ENCODE measurements around the gene IL11RA. TPM values are rescaled to one million over a fixed set of nuclear protein-coding genes. Genes with fewer than 3 reads are reported as not detected.

Gene IL11RA
- total and polyA plus RNA-seq, 4 experiments from 2014 or later = 13.6 to 209 (median 111) TPM

DNA sequence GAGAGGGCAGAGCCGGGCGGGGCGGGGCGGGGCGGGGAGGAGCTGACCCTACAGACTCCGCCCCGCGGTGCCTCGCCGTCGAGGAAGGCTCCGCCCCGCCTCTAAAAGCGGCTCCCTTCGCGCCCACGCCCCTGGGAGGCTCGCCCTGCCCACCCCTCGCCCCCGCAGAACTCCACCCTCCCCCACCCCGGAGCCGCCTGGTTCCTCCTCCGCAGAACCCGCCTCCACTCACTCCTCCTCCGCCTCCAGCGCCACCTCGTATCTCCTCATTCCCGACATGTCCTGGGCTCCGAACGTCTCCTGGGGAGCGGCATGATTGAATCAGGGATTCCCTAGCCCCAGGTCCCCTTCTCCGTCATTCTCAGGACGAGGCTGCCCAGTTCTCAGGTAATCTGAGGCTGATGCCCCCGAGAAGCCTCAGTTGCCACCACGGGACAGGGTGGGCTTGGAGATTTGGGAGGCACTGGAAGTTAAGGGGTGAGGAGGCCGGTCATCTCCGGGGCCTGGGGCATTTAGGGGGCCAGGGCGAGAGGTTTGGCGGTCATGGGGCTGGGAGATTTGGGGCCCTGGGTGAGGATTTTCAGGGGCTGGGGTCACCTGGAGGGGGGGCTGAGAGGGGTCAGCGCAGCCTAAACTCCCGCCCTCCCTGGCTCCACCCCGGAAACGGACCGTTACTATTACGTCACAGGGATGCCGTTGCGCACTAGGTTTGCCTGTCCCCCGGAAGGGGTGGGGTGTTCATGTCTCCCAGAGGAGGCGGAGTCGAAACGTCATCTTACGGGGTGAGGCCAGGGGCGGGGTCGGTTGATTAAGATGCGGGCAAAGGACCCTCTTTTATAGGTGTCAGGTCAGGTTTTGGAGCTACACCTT lies 13.6 kb downstream of the IL11RA start:
- H3K4me1 Mint-ChIP-seq = peaks cover 41 to 65% (median 53%) of the 10 kb centered on the region in 4 donors
- ChIA-PET POLR2A (ENCODE audit: partially characterized antibody) (interaction anchor here (0.8 to 18.7 kb wide), 13 partner anchors 9 to 951 kb away, joined by 3 to 484 read pairs (median 4); partner anchors contain the start of genes DCTN3, DNAI1, GALT and IL11RA), CTCF (ENCODE audit: partially characterized antibody) (interaction anchor here (0.8 to 8.6 kb wide), 9 partner anchors 9 to 431 kb away, joined by 3 to 168 read pairs (median 4); partner anchors contain the start of genes DCTN3, GALT, PIGO and SIGMAR1)
- H3K27me3 Mint-ChIP-seq = no peaks in the 10 kb centered on the region
- Histone ChIP-seq H3K4me3 (ENCODE audit: low read length in 2 of 2) (peak overlapping the region; percentile 75 to 95), H3K27ac (ENCODE audit: low read depth, low read length) (peak overlapping the region; percentile 98), H3K4me1 (ENCODE audit: insufficient read depth, low read length) (peaks cover 59% of the 10 kb centered on the region), H3K36me3 (ENCODE audit: insufficient read depth, low read length) (peaks cover 9% of the 10 kb centered on the region), H3K27me3 (ENCODE audit: insufficient read depth, low read length) (no peaks in the 10 kb centered on the region), H3K9me3 (ENCODE audit: control insufficient read depth in 1 of 2, low read length in 2 of 2) (no peaks in the 10 kb centered on the region)
- peak overlapping the region; percentile 95 to 99 (median 99) for H3K27ac Mint-ChIP-seq
- DNase-seq = peak; percentile 87 to 94 (median 89)
- peak overlapping the region; percentile 85 to 97 (median 93) for H3K4me3 Mint-ChIP-seq
- H3K9me3 Mint-ChIP-seq = peaks cover 2 to 24% (median 14%) of the 10 kb centered on the region in 8 donors
- intact Hi-C loops (cut with micrococcal nuclease) = loop anchor here (1.0 to 10.0 kb wide), 8 partner anchors 28 to 1149 kb away; partner anchors contain the start of genes CREB3, DNAI1, DNAJB5 and FAM219A
- peaks cover 34 to 37% of the 10 kb centered on the region in 2 donors for H3K36me3 Mint-ChIP-seq

DNA sequence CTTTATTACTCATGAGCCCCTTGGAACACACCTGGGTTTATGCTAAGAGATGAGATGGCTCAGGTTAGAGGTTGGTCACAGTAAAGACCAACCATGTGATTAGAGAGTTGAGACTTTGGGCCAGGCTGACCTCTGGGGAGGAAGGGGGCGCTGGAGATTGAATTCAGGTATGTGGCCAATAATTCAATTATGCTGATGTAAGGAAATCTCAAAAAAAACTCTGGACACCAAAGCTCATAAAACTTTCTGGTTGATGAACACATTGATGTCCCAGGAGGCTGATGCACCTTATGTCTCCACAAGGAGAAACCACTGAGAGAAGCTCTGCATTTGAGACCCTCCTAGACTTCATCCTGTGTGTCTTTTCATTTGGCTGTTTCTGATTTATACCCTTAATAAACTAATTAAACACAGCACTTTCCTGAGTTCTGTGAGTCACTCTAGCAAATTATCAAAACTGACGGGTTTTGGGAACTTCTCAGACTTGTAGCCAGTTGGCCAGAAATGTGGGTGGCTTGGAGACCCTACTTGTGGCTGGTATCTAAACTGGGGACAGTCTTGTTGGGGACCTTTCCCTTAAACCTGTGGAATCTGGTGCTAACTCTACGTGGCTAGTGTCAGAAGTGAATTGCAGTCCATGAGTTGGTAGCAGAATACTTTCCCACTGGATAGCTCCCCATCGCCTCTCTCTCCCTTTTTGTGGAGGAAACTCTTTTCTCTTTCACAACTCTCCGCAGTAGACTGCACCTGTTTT lies 18.0 kb downstream of the IL11RA start:
- Histone ChIP-seq H3K9me3 (ENCODE audit: control insufficient read depth in 1 of 2, low read length in 2 of 2) (no peaks in the 10 kb centered on the region), H3K4me3 (ENCODE audit: low read length in 2 of 2) (no peak overlapping the region), H3K27me3 (ENCODE audit: insufficient read depth, low read length) (no peaks in the 10 kb centered on the region), H3K4me1 (ENCODE audit: insufficient read depth, low read length) (peaks cover 15% of the 10 kb centered on the region), H3K36me3 (ENCODE audit: insufficient read depth, low read length) (no peaks in the 10 kb centered on the region), H3K27ac (ENCODE audit: low read depth, low read length) (no peak overlapping the region)
- intact Hi-C loops (cut with micrococcal nuclease) = loop anchor here (10.0 kb wide), 3 partner anchors 405 to 1145 kb away; partner anchors contain the start of genes CREB3, FANCG, HINT2 and SPAG8
- Mint-ChIP-seq H3K36me3 (peaks cover 21 to 34% of the 10 kb centered on the region in 2 donors), H3K27ac (peak overlapping the region in 2 of 7 donors; percentile 43 to 72), H3K4me3 (no peak overlapping the region), H3K9me3 (peaks cover 2 to 25% (median 14%) of the 10 kb centered on the region in 8 donors), H3K27me3 (no peaks in the 10 kb centered on the region), H3K4me1 (peaks cover 10 to 23% (median 16%) of the 10 kb centered on the region in 4 donors)
- ChIA-PET CTCF (ENCODE audit: partially characterized antibody) (interaction anchor here (1.6 to 2.4 kb wide), 2 partner anchors 32 to 36 kb away, joined by 7 to 8 read pairs; no protein-coding TSS in a partner anchor), POLR2A (ENCODE audit: partially characterized antibody) (interaction anchor here (0.6 to 1.4 kb wide), 4 partner anchors 32 to 445 kb away, joined by 3 read pairs; partner anchors contain the start of genes DCTN3 and SIGMAR1)
- no peak for DNase-seq

DNA sequence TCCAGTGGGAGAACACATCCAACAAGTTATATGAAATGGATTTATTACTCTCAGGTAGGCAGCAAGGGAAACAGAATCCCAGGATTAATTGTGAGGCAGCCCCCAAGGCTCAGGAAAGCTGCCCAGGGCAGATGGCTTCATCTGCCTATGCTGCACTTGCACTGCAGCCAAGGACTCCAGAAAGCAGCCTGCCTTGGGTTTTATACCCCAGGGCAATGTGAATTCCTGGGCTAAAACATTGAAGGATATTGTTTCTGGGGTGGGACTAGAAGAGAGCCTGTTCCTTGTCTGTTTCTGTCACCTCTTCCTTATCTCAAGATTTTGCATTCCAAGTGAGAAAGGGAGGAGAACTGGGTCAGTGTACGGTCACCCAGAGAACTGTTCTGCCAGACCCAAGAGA lies 19.3 kb downstream of the IL11RA start:
- no peak overlapping the region for H3K27ac Mint-ChIP-seq
- Histone ChIP-seq H3K27ac (ENCODE audit: low read depth, low read length) (no peak overlapping the region), H3K36me3 (ENCODE audit: insufficient read depth, low read length) (no peaks in the 10 kb centered on the region), H3K4me1 (ENCODE audit: insufficient read depth, low read length) (peaks cover 7% of the 10 kb centered on the region), H3K9me3 (ENCODE audit: control insufficient read depth in 1 of 2, low read length in 2 of 2) (no peaks in the 10 kb centered on the region), H3K27me3 (ENCODE audit: insufficient read depth, low read length) (no peaks in the 10 kb centered on the region), H3K4me3 (ENCODE audit: low read length in 2 of 2) (no peak overlapping the region)
- peaks cover 8 to 13% (median 10%) of the 10 kb centered on the region in 4 donors for H3K4me1 Mint-ChIP-seq
- H3K36me3 Mint-ChIP-seq = peaks cover 17 to 34% of the 10 kb centered on the region in 2 donors
- no peak overlapping the region for H3K4me3 Mint-ChIP-seq
- no peak for DNase-seq
- intact Hi-C loops (cut with micrococcal nuclease) = no loop called here
- POLR2A ChIA-PET (ENCODE audit: partially characterized antibody) = interaction anchor here (1.4 kb wide), 1 partner anchor 51 kb away, joined by 3 read pairs; the partner anchor contains the start of gene DCTN3
- CTCF ChIA-PET (ENCODE audit: partially characterized antibody) = interaction anchor here (1.6 to 2.4 kb wide), 2 partner anchors 31 to 37 kb away, joined by 7 to 8 read pairs; no protein-coding TSS in a partner anchor
- H3K9me3 Mint-ChIP-seq = peaks cover 2 to 25% (median 14%) of the 10 kb centered on the region in 8 donors
- H3K27me3 Mint-ChIP-seq = no peaks in the 10 kb centered on the region

DNA sequence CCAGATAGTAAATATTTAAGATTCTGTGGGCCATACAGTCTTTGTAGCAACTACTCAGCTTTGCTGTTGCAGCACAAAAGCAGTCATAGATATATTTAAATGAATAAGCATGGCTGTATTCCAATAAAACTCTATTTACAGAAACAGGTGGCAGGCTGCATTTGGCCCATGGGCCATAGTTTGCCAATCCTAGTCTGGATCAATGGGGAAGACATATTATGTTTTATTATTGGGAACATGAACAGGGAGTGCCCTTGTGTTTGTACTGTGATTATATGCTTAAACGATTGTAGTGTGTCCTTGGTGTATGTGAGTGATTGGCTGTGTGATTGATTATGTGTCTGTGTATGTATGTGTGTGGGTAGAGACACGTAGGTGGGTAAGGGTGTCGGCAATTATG lies 22.5 kb downstream of the IL11RA start:
- H3K9me3 ChIP-seq (ENCODE audit: control insufficient read depth in 1 of 2, low read length in 2 of 2) = no peaks in the 10 kb centered on the region
- no peak overlapping the region for H3K4me3 Mint-ChIP-seq
- H3K4me1 ChIP-seq (ENCODE audit: insufficient read depth, low read length) = no peaks in the 10 kb centered on the region
- CTCF ChIA-PET (ENCODE audit: partially characterized antibody) = interaction anchor here (1.1 to 4.0 kb wide), 4 partner anchors 11 to 28 kb away, joined by 4 to 16 read pairs (median 6); no protein-coding TSS in a partner anchor
- no peaks in the 10 kb centered on the region for H3K36me3 ChIP-seq (ENCODE audit: insufficient read depth, low read length)
- intact Hi-C loops (cut with micrococcal nuclease) = no loop called here
- no peaks in the 10 kb centered on the region for H3K27me3 Mint-ChIP-seq
- no peak for DNase-seq
- H3K9me3 Mint-ChIP-seq = peaks cover 0 to 12% (median 9%) of the 10 kb centered on the region in 8 donors
- H3K4me3 ChIP-seq (ENCODE audit: low read length in 2 of 2) = no peak overlapping the region
- H3K4me1 Mint-ChIP-seq = peaks cover 0 to 4% (median under 1%) of the 10 kb centered on the region in 4 donors
- H3K27ac Mint-ChIP-seq = peak overlapping the region in 2 of 7 donors; percentile 32 to 36
- POLR2A ChIA-PET (ENCODE audit: partially characterized antibody) = no interaction called here
- H3K27me3 ChIP-seq (ENCODE audit: insufficient read depth, low read length) = no peaks in the 10 kb centered on the region
- no peak overlapping the region for H3K27ac ChIP-seq (ENCODE audit: low read depth, low read length)
- H3K36me3 Mint-ChIP-seq = peaks cover 4 to 15% of the 10 kb centered on the region in 2 donors

DNA sequence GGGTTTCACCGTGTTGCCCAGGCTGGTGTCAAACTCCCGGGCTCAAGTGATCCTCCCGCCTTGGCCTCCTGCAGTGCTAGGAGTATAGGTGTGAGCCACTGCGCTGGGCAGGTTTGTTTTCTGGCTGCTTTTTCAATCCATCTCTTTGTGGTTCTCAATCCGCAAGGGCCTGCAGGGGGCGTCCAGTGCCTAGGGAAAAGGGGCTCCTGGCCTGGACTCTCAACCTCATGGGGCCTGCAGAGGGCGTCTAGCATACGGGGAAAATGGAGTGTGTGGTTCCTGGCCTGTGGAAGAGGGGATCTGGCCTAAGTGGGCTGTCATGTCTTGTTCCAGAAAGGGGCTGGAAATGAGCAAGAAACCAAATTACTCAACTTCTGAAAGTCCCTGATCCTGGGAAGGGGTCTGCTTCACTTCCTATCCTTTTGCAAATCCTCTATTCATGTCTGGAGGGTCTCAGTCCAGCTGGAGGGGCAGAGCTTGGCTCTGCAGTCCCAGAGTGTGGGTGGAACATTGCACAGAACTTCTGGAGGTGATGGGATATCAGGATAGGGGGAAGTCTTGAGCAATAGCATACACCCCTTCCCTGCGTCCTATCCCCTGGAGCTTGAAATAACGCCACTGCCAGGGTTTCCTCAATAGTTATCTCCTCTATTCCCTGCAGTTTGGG lies 23.2 kb downstream of the IL11RA start:
- Histone ChIP-seq H3K27ac (ENCODE audit: low read depth, low read length) (no peak overlapping the region), H3K4me1 (ENCODE audit: insufficient read depth, low read length) (no peaks in the 10 kb centered on the region), H3K4me3 (ENCODE audit: low read length in 2 of 2) (no peak overlapping the region), H3K27me3 (ENCODE audit: insufficient read depth, low read length) (no peaks in the 10 kb centered on the region), H3K36me3 (ENCODE audit: insufficient read depth, low read length) (no peaks in the 10 kb centered on the region), H3K9me3 (ENCODE audit: control insufficient read depth in 1 of 2, low read length in 2 of 2) (no peaks in the 10 kb centered on the region)
- H3K36me3 Mint-ChIP-seq = peaks cover 0 to 9% of the 10 kb centered on the region in 2 donors
- peak in 4 of 5 donors; percentile 30 to 36 (median 34) for DNase-seq
- no peaks in the 10 kb centered on the region for H3K27me3 Mint-ChIP-seq
- intact Hi-C loops (cut with micrococcal nuclease) = loop anchor here (1.0 kb wide), 1 partner anchor 27 kb away; no protein-coding TSS in a partner anchor
- ChIA-PET CTCF (ENCODE audit: partially characterized antibody) (interaction anchor here (0.5 to 4.0 kb wide), 9 partner anchors 10 to 41 kb away, joined by 3 to 16 read pairs (median 4); no protein-coding TSS in a partner anchor), POLR2A (ENCODE audit: partially characterized antibody) (no interaction called here)
- H3K4me3 Mint-ChIP-seq = no peak overlapping the region
- peaks cover 0 to 5% (median 3%) of the 10 kb centered on the region in 8 donors for H3K9me3 Mint-ChIP-seq
- peaks cover 0 to 4% (median under 1%) of the 10 kb centered on the region in 4 donors for H3K4me1 Mint-ChIP-seq
- H3K27ac Mint-ChIP-seq = no peak overlapping the region

DNA sequence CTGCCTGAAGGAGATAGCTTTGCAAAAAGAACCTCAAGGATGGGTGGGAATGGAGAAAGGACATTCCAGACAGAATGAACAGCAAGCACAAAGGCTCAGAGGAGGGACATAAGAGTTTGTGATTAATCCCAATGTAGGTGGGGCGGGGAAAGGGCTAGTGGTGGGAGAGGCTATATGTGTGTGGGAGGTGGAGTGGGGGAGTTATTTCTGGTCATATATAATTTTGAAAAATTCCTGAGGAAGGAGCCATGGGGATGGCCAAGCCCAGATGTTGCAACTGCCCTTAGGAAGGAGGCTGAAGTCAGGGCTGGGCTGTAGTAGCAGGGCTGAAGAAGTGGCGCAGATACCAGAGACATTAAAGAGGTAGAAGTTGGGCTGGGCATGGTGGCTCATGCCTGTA lies 23.9 kb downstream of the IL11RA start:
- Histone ChIP-seq H3K9me3 (ENCODE audit: control insufficient read depth in 1 of 2, low read length in 2 of 2) (no peaks in the 10 kb centered on the region), H3K36me3 (ENCODE audit: insufficient read depth, low read length) (no peaks in the 10 kb centered on the region), H3K4me3 (ENCODE audit: low read length in 2 of 2) (no peak overlapping the region), H3K27me3 (ENCODE audit: insufficient read depth, low read length) (no peaks in the 10 kb centered on the region), H3K4me1 (ENCODE audit: insufficient read depth, low read length) (no peaks in the 10 kb centered on the region), H3K27ac (ENCODE audit: low read depth, low read length) (no peak overlapping the region)
- peaks cover 0 to 4% (median under 1%) of the 10 kb centered on the region in 4 donors for H3K4me1 Mint-ChIP-seq
- peaks cover 0 to 4% of the 10 kb centered on the region in 2 donors for H3K36me3 Mint-ChIP-seq
- DNase-seq = no peak
- no peaks in the 10 kb centered on the region for H3K9me3 Mint-ChIP-seq
- ChIA-PET POLR2A (ENCODE audit: partially characterized antibody) (no interaction called here), CTCF (ENCODE audit: partially characterized antibody) (interaction anchor here (0.9 to 4.0 kb wide), 6 partner anchors 11 to 42 kb away, joined by 3 to 16 read pairs (median 5); no protein-coding TSS in a partner anchor)
- peak overlapping the region in 1 of 7 donors; percentile 86 for H3K27ac Mint-ChIP-seq
- no peaks in the 10 kb centered on the region for H3K27me3 Mint-ChIP-seq
- intact Hi-C loops (cut with micrococcal nuclease) = loop anchor here (1.0 kb wide), 1 partner anchor 26 kb away; no protein-coding TSS in a partner anchor
- no peak overlapping the region for H3K4me3 Mint-ChIP-seq

Measured in CD4-positive, alpha-beta memory T cell (primary cell).